Mesothelial cell of epicardium (in vitro differentiated cells): ENCODE data around the gene RFPL4A. TPM values are rescaled to one million over a fixed set of nuclear protein-coding genes. Genes with fewer than 3 reads are reported as not detected.

ENCODE experiments used
- DNase-seq, 2 experiments: peaks; one replicate each; pipeline ENCODE4 v3.0.0; 2021; ENCODE audit warnings: low spot score in 2 of 2; ENCODE audit not compliant: unreplicated experiment in 2 of 2
- H3K27ac Mint-ChIP-seq: 2 replicates; pipeline ENCODE4 v1.8.0; 2021; ENCODE audit warnings: mixed read lengths
- H3K27me3 Mint-ChIP-seq: 2 replicates; pipeline ENCODE4 v1.8.0; 2021; ENCODE audit warnings: low read depth, mixed read lengths
- H3K36me3 Mint-ChIP-seq: 2 replicates; pipeline ENCODE4 v1.8.0; 2021; ENCODE audit warnings: mixed read lengths
- H3K4me1 Mint-ChIP-seq: 2 replicates; pipeline ENCODE4 v1.8.0; 2021; ENCODE audit warnings: mixed read lengths
- H3K4me3 Mint-ChIP-seq: 2 replicates; pipeline ENCODE4 v1.8.0; 2021; ENCODE audit warnings: mild to moderate bottlenecking, moderate library complexity, mixed read lengths
- H3K9me3 Mint-ChIP-seq: 2 replicates; pipeline ENCODE4 v1.8.0; 2021; ENCODE audit warnings: mixed read lengths
- total RNA-seq: library from RNA; stranded (reverse); gene quantifications from 3 replicates; pipeline ENCODE4 v1.2.1, GENCODE V29; 2021
- TF ChIP-seq, protein P1 (sequence below): fragments of 200-600 bp; sonication (generic); IDR thresholded peaks from one replicate; pipeline ENCODE4 v1.5.0; 2021; ENCODE audit warnings: antibody characterized with exemption; ENCODE audit not compliant: unreplicated experiment

The RFPL4A gene
- total RNA-seq, 1 donor from 2014 or later = not detected

DNA sequence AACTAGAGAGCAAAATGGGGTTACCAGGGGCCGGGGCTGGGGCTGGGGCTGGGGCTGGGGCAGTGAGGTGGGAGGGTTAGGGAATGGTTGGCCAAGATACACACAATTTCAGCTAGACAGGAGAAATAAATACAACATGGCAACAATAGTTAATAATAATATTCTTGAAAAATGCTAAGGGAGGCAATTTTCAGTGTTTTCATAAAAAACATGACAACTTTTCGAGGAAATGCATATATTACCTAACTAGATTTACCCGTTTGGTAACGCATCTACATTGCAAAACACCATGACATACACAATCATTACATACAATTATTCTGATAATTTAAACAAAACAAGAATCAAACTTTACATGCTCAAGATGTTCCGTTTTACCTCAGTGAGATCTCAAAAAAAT is 22.2 kb downstream of the RFPL4A start:
- no peaks in the 10 kb centered on the region for H3K4me1 Mint-ChIP-seq
- H3K9me3 Mint-ChIP-seq = peaks cover 79% of the 10 kb centered on the region
- H3K36me3 Mint-ChIP-seq = no peaks in the 10 kb centered on the region
- H3K27me3 Mint-ChIP-seq = no peaks in the 10 kb centered on the region
- no peak overlapping the region for H3K4me3 Mint-ChIP-seq
- TF ChIP-seq, protein P1, sequence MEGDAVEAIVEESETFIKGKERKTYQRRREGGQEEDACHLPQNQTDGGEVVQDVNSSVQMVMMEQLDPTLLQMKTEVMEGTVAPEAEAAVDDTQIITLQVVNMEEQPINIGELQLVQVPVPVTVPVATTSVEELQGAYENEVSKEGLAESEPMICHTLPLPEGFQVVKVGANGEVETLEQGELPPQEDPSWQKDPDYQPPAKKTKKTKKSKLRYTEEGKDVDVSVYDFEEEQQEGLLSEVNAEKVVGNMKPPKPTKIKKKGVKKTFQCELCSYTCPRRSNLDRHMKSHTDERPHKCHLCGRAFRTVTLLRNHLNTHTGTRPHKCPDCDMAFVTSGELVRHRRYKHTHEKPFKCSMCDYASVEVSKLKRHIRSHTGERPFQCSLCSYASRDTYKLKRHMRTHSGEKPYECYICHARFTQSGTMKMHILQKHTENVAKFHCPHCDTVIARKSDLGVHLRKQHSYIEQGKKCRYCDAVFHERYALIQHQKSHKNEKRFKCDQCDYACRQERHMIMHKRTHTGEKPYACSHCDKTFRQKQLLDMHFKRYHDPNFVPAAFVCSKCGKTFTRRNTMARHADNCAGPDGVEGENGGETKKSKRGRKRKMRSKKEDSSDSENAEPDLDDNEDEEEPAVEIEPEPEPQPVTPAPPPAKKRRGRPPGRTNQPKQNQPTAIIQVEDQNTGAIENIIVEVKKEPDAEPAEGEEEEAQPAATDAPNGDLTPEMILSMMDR = no peak
- no peak for DNase-seq
- no peak overlapping the region for H3K27ac Mint-ChIP-seq

DNA sequence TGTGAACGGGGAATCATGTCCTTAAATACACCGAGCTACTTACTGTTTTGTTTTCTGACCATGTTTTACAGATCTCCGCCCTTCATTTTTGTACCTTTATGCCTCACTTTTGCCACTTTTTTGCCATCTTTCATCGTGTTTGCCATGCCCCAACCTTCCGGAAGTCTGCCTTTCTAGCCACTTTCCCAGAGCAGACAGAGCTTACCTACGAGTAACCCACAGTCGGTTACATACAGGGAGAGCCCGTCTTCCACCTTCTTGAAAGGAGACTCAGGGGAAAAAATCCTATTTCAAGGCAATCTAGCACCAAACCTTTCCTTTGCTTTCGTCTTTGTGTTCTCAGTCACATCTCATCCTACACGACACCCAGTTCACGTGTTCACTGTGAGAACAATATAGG is 36.1 kb downstream of the RFPL4A start:
- Mint-ChIP-seq H3K4me1 (no peaks in the 10 kb centered on the region), H3K36me3 (no peaks in the 10 kb centered on the region), H3K4me3 (no peak overlapping the region), H3K27ac (no peak overlapping the region), H3K9me3 (peaks cover 68% of the 10 kb centered on the region), H3K27me3 (no peaks in the 10 kb centered on the region)
- TF ChIP-seq, protein P1 = no peak
- no peak for DNase-seq

DNA sequence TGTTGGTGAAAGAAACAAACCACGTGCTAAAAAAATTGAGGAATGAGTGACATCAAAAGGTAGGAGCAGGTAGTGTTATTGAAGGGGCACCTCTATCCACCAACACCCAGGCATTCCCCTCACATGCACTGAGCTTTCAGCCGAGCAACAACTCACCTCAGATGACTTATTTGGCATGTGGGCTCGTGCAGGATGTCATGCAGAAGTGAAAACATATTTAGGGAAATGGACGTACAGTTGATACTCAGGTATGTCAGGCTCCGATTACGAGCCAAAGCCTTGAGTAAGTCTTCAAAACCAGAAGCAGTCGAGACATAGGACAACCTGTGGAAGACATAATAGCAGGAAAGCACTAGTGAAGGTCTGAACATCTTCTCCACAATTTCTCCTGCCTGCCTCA is 42.5 kb downstream of the RFPL4A start:
- TF ChIP-seq, protein P1 = no peak
- H3K4me1 Mint-ChIP-seq = no peaks in the 10 kb centered on the region
- no peak overlapping the region for H3K27ac Mint-ChIP-seq
- peaks cover 3% of the 10 kb centered on the region for H3K36me3 Mint-ChIP-seq
- DNase-seq = no peak
- H3K9me3 Mint-ChIP-seq = peaks cover 68% of the 10 kb centered on the region
- no peak overlapping the region for H3K4me3 Mint-ChIP-seq
- no peaks in the 10 kb centered on the region for H3K27me3 Mint-ChIP-seq

DNA sequence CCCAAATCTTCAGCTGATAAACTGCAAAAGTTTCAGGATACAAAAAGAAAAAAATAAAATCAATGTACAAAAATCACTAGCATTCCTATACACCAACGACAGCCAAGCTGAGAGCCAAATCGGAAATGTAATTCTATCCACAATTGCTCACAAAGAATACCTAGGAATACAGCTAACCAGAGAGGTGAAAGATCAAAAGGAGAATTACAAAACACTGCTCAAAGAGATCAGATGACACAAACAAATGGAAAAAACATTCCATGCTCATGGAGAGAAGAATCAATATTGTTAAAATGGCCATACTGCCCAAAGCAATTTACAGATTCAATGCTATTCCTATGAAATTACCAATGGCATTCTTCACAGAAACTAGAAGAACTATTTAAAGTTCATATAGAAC is 43.4 kb downstream of the RFPL4A start:
- H3K4me3 Mint-ChIP-seq = no peak overlapping the region
- DNase-seq = no peak
- H3K9me3 Mint-ChIP-seq = peaks cover 72% of the 10 kb centered on the region
- no peak overlapping the region for H3K27ac Mint-ChIP-seq
- TF ChIP-seq, protein P1 = no peak
- no peaks in the 10 kb centered on the region for H3K4me1 Mint-ChIP-seq
- H3K27me3 Mint-ChIP-seq = no peaks in the 10 kb centered on the region
- H3K36me3 Mint-ChIP-seq = peaks cover 3% of the 10 kb centered on the region

DNA sequence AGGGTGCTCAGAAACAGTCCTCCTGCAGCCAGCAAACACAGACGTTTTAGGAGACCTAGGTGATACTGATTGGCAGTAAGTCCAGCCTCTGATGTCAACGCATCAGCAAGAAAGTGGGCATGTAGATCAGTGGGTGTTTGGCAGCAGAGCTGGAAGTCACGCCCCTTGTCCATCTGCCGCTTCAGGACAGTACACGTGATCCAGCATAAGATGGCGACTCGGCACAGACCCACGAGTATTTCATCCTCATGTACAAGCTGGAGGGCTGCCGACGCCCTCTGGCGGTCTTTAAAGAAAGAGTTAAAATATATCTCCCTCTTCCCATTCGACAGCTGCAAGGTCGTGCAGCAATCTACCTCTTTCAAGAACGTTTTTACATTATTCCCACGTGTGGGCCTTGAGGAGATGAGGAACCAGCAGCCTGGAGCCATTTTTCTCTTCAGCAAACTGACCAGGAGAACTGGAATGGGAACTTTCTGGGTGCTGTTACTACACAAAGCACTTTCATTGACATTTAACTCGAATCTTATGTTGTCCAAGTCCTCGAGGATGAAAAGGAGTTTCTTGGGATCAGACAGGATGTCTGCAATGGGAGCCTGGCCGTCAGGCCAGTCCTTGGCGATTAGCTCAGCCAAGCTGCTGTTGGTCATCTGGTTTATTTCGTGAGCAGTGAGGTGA is 50.6 kb downstream of the RFPL4A start:
- Mint-ChIP-seq H3K27me3 (no peaks in the 10 kb centered on the region), H3K4me1 (no peaks in the 10 kb centered on the region), H3K9me3 (peaks cover 70% of the 10 kb centered on the region), H3K27ac (no peak overlapping the region), H3K4me3 (no peak overlapping the region), H3K36me3 (peaks cover 3% of the 10 kb centered on the region)
- DNase-seq = no peak
- TF ChIP-seq, protein P1 = no peak
